Endodermal cell (in vitro differentiated cells): Measurements from ENCODE around the gene DRG2. TPM values are rescaled to one million over a fixed set of nuclear protein-coding genes. Genes with fewer than 3 reads are reported as not detected.

ENCODE experiments used
- DNase-seq: peaks from one replicate; pipeline ENCODE4 v3.0.0-alpha.2; 2017
- H3K27ac ChIP-seq: 2 replicates; pipeline ENCODE4 v1.5.1; 2013; ENCODE audit warnings: mild to moderate bottlenecking, low read depth, low read length, moderate library complexity
- H3K27me3 ChIP-seq: 2 replicates; pipeline ENCODE4 v1.6.1; 2013; ENCODE audit warnings: mild to moderate bottlenecking, low read length, moderate library complexity; ENCODE audit not compliant: insufficient read depth, control insufficient read depth, poor library complexity, severe bottlenecking
- H3K36me3 ChIP-seq: 2 replicates; pipeline ENCODE4 v1.7.0; 2013; ENCODE audit warnings: mild to moderate bottlenecking, low read length, moderate library complexity; ENCODE audit not compliant: control insufficient read depth, insufficient read depth
- H3K4me1 ChIP-seq: one replicate; pipeline ENCODE4 v1.7.0; 2013; ENCODE audit warnings: low read length; ENCODE audit not compliant: control insufficient read depth, insufficient read depth
- H3K4me3 ChIP-seq: 2 replicates; pipeline ENCODE4 v1.5.1; 2013; ENCODE audit warnings: mild to moderate bottlenecking, low read length, moderate library complexity
- H3K9ac ChIP-seq: 2 replicates; pipeline ENCODE4 v1.6.1; 2013; ENCODE audit warnings: mild to moderate bottlenecking, low read length, moderate library complexity; ENCODE audit not compliant: poor library complexity, severe bottlenecking; ENCODE audit errors: extremely low read depth
- H3K9me3 ChIP-seq: 2 replicates; pipeline ENCODE4 v1.6.1; 2013; ENCODE audit warnings: mild to moderate bottlenecking, low read length, moderate library complexity; ENCODE audit not compliant: control insufficient read depth
- H3K27ac Mint-ChIP-seq: 2 replicates; pipeline ENCODE4 v1.8.0; 2020; ENCODE audit warnings: mixed read lengths
- H3K27me3 Mint-ChIP-seq: 2 replicates; pipeline ENCODE4 v1.8.0; 2021; ENCODE audit warnings: mild to moderate bottlenecking, mixed read lengths; ENCODE audit not compliant: insufficient read depth
- H3K36me3 Mint-ChIP-seq: 2 replicates; pipeline ENCODE4 v1.8.0; 2020; ENCODE audit warnings: low read depth, mixed read lengths
- H3K4me1 Mint-ChIP-seq: 2 replicates; pipeline ENCODE4 v1.8.0; 2020; ENCODE audit warnings: mixed read lengths
- H3K4me3 Mint-ChIP-seq: 2 replicates; pipeline ENCODE4 v1.8.0; 2020; ENCODE audit warnings: mild to moderate bottlenecking, moderate library complexity, mixed read lengths
- H3K9me3 Mint-ChIP-seq: 2 replicates; pipeline ENCODE4 v1.8.0; 2020; ENCODE audit warnings: mild to moderate bottlenecking, mixed read lengths
- CTCF ChIP-seq: fragments of 200-600 bp; sonication (generic); conservative IDR thresholded peaks from 2 replicates; pipeline ENCODE4 v1.5.0; 2021; ENCODE audit warnings: antibody characterized with exemption, mild to moderate bottlenecking
- WGBS, 2 experiments: methylation state at CpG; one replicate each; pipeline versions ENCODE4 v1.1.5 to v1.1.7; 2013; ENCODE audit warnings: missing lambda C conversion rate in 2 of 2, mixed read lengths in 1 of 2; ENCODE audit not compliant: insufficient coverage in 1 of 2, insufficient read length in 1 of 2; 5-methylcytosine and 5-hydroxymethylcytosine counted together
- total RNA-seq, 2 donors: library from RNA; stranded (reverse); fragmentation: NEBNext Ultra II Directional in 1 of 2; extraction: Animal tissue kit (Norgen Biotek cat#: 25700) in 1 of 2; gene quantifications; 2 replicates in 1 of 2; 3 replicates in 1 of 2; pipeline ENCODE4 v1.2.1, GENCODE V29; 2021

DRG2 gene
- total RNA-seq, 2 donors from 2014 or later = 45.1 to 49.9 TPM

GRCh38 chr17:18038861-18039534 is 48.8 kb upstream of the DRG2 start, which contains the start of the genes ATPAF2 and GID4:
ATPAF2 (minus strand) TSS chr17:18039168; CDS start chr17:18039013, 155 bp downstream.
GID4 (plus strand) TSS chr17:18039408; CDS start chr17:18039465, 57 bp downstream.
- H3K4me1 Mint-ChIP-seq = peaks cover 52% of the 10 kb centered on the region
- H3K9ac ChIP-seq = peak within 1 kb of the TSS; percentile 90

GRCh38 chr17:18039535-18040260 is 48.0 kb upstream of the DRG2 start:
- DNase-seq = peak; percentile 88
- Mint-ChIP-seq H3K4me3 (peak overlapping the region; percentile 92), H3K9me3 (no peaks in the 10 kb centered on the region), H3K27ac (peak overlapping the region; percentile 93), H3K4me1 (peaks cover 52% of the 10 kb centered on the region), H3K36me3 (peaks cover 3% of the 10 kb centered on the region), H3K27me3 (no peaks in the 10 kb centered on the region)
- H3K27ac ChIP-seq = no peak overlapping the region
- peak overlapping the region; percentile 97 for H3K4me3 ChIP-seq
- no peaks in the 10 kb centered on the region for H3K27me3 ChIP-seq
- H3K9me3 ChIP-seq = no peaks in the 10 kb centered on the region
- WGBS, 2 experiments = 1% methylated on average over 17 to 73 of the region's 81 CpGs
- H3K36me3 ChIP-seq = peaks cover 35% of the 10 kb centered on the region
- peak overlapping the region; percentile 72 for H3K9ac ChIP-seq
- peaks cover 7% of the 10 kb centered on the region for H3K4me1 ChIP-seq
- TF ChIP-seq CTCF = no peak

More at GRCh38 chr17:18038861-18039534, 48.8 kb upstream of the DRG2 start, which contains the start of the genes ATPAF2 and GID4:
- peak; percentile 41 for TF ChIP-seq CTCF
- Histone ChIP-seq H3K27me3 (no peaks in the 10 kb centered on the region), H3K27ac (no peak within 1 kb of the TSS), H3K9me3 (no peaks in the 10 kb centered on the region), H3K36me3 (peaks cover 35% of the 10 kb centered on the region), H3K4me1 (peaks cover 7% of the 10 kb centered on the region), H3K4me3 (peak within 1 kb of the TSS; percentile 97)
- peak within 1 kb of the TSS; percentile 92 for H3K4me3 Mint-ChIP-seq
- H3K9me3 Mint-ChIP-seq = no peaks in the 10 kb centered on the region
- H3K36me3 Mint-ChIP-seq = peaks cover 2% of the 10 kb centered on the region
- H3K27me3 Mint-ChIP-seq = no peaks in the 10 kb centered on the region
- H3K27ac Mint-ChIP-seq = peak within 1 kb of the TSS; percentile 93
- peak; percentile 100 for DNase-seq
- WGBS, 2 experiments = 0 to 2% methylated on average over 22 to 65 of the region's 67 CpGs

GRCh38 chr17:18040261-18040858 is 47.4 kb upstream of the DRG2 start:
- TF ChIP-seq CTCF = no peak
- H3K9me3 ChIP-seq = no peaks in the 10 kb centered on the region
- peaks cover 10% of the 10 kb centered on the region for H3K36me3 Mint-ChIP-seq
- H3K4me3 Mint-ChIP-seq = peak overlapping the region; percentile 92
- 41 to 63% methylated on average over 4 to 6 of the region's 6 CpGs for WGBS, 2 experiments
- peak overlapping the region; percentile 97 for H3K4me3 ChIP-seq
- H3K36me3 ChIP-seq = peaks cover 37% of the 10 kb centered on the region
- peak overlapping the region; percentile 72 for H3K9ac ChIP-seq
- H3K4me1 ChIP-seq = peaks cover 7% of the 10 kb centered on the region
- peak overlapping the region; percentile 93 for H3K27ac Mint-ChIP-seq
- no peaks in the 10 kb centered on the region for H3K27me3 ChIP-seq
- no peaks in the 10 kb centered on the region for H3K27me3 Mint-ChIP-seq
- peaks cover 52% of the 10 kb centered on the region for H3K4me1 Mint-ChIP-seq
- peak; percentile 80 for DNase-seq
- no peaks in the 10 kb centered on the region for H3K9me3 Mint-ChIP-seq
- no peak overlapping the region for H3K27ac ChIP-seq
